SK-N-SH treated with all-trans-retinoic acid at 6 μM for 48 hours (cell line): ENCODE data around the gene TRIM45.

Experiments used
- ATAC-seq: fragments of 200-7000 bp; cut with Tn5 transposase; 3 replicates; pipeline ENCODE4 v1.9.1; 2020; ENCODE audit warnings: mild to moderate bottlenecking, moderate library complexity
- ARNTL ChIP-seq: fragments of 450-650 bp; formaldehyde crosslinking; IDR thresholded peaks from 2 replicates; pipeline ENCODE4 v1.5.0; 2020; ENCODE audit warnings: low read depth, mild to moderate bottlenecking, moderate library complexity, borderline replicate concordance
- BACH2 ChIP-seq: fragments of 250-450 bp; sonication (Bioruptor Pico); IDR thresholded peaks from 2 replicates; pipeline ENCODE4 v1.9.0; 2021; ENCODE audit warnings: mild to moderate bottlenecking, borderline replicate concordance
- CSDC2 ChIP-seq: fragments of 250-450 bp; sonication (Bioruptor Pico); IDR thresholded peaks from 2 replicates; pipeline ENCODE4 v1.5.0; 2020; ENCODE audit warnings: mild to moderate bottlenecking, moderate library complexity
- ESRRG ChIP-seq: fragments of 250-450 bp; sonication (Bioruptor Pico); IDR thresholded peaks from 2 replicates; pipeline ENCODE4 v1.6.1; 2021; ENCODE audit warnings: mild to moderate bottlenecking
- GLIS3 ChIP-seq: fragments of 250-450 bp; sonication (Bioruptor Pico); IDR thresholded peaks from 2 replicates; pipeline ENCODE4 v1.5.0; 2020; ENCODE audit warnings: mild to moderate bottlenecking, moderate library complexity
- ISL1 ChIP-seq: fragments of 250-450 bp; sonication (Bioruptor Pico); IDR thresholded peaks from 2 replicates; pipeline ENCODE4 v2.1.2; 2022; ENCODE audit warnings: mild to moderate bottlenecking, moderate library complexity
- OSR1 ChIP-seq: fragments of 250-450 bp; sonication (Bioruptor Pico); IDR thresholded peaks from 2 replicates; pipeline ENCODE4 v1.8.0; 2022; ENCODE audit warnings: moderate library complexity, mild to moderate bottlenecking, inconsistent platforms
- POU6F1 ChIP-seq: fragments of 250-450 bp; sonication (Bioruptor Pico); IDR thresholded peaks from 2 replicates; pipeline ENCODE4 v1.8.0; 2021; ENCODE audit warnings: low read depth, mild to moderate bottlenecking, moderate library complexity, borderline replicate concordance
- PPARA ChIP-seq: fragments of 250-450 bp; sonication (Bioruptor Pico); IDR thresholded peaks from 2 replicates; pipeline ENCODE4 v1.5.0; 2020; ENCODE audit warnings: mild to moderate bottlenecking, borderline replicate concordance
- SNAI2 ChIP-seq: fragments of 250-450 bp; sonication (Bioruptor Pico); IDR thresholded peaks from 2 replicates; pipeline ENCODE4 v1.5.0; 2020; ENCODE audit warnings: mild to moderate bottlenecking, moderate library complexity
- TCF4 ChIP-seq: fragments of 250-450 bp; sonication (Bioruptor Pico); IDR thresholded peaks from 2 replicates; pipeline ENCODE4 v1.8.0; 2021; ENCODE audit warnings: mild to moderate bottlenecking, moderate library complexity, borderline replicate concordance
- TOX ChIP-seq: fragments of 250-450 bp; sonication (Bioruptor Pico); IDR thresholded peaks from 2 replicates; pipeline ENCODE4 v1.8.0; 2021; ENCODE audit warnings: mild to moderate bottlenecking, moderate library complexity, borderline replicate concordance
- TSHZ2 ChIP-seq: fragments of 250-450 bp; sonication (Bioruptor Pico); IDR thresholded peaks from 2 replicates; pipeline ENCODE4 v1.5.0; 2020; ENCODE audit warnings: mild to moderate bottlenecking, moderate library complexity
- ZC3H10 ChIP-seq: fragments of 250-450 bp; sonication (Bioruptor Pico); IDR thresholded peaks from 2 replicates; pipeline ENCODE4 v1.5.1; 2021; ENCODE audit warnings: mild to moderate bottlenecking, moderate library complexity
- ZFP3 ChIP-seq: fragments of 250-450 bp; sonication (Bioruptor Pico); IDR thresholded peaks from 2 replicates; pipeline ENCODE4 v1.5.0; 2020; ENCODE audit warnings: mild to moderate bottlenecking, moderate library complexity
- ZNF565 ChIP-seq: fragments of 450-650 bp; formaldehyde crosslinking; conservative IDR thresholded peaks from 2 replicates; pipeline ENCODE4 v1.5.0; 2020; ENCODE audit warnings: low read depth, mild to moderate bottlenecking, moderate library complexity
- ZNF70 ChIP-seq: fragments of 450-650 bp; formaldehyde crosslinking; IDR thresholded peaks from 2 replicates; pipeline ENCODE4 v1.5.0; 2020; ENCODE audit warnings: mild to moderate bottlenecking, moderate library complexity
- TF ChIP-seq, protein P1 (sequence below): fragments of 250-450 bp; sonication (Bioruptor Pico); IDR thresholded peaks from 2 replicates; pipeline ENCODE4 v1.5.1; 2020; ENCODE audit warnings: low read depth, mild to moderate bottlenecking, moderate library complexity

The TRIM45 gene

GRCh38 chr1:117112047-117112717 is 9.4 kb downstream of the TRIM45 start (continued):
- TF ChIP-seq, protein P1, sequence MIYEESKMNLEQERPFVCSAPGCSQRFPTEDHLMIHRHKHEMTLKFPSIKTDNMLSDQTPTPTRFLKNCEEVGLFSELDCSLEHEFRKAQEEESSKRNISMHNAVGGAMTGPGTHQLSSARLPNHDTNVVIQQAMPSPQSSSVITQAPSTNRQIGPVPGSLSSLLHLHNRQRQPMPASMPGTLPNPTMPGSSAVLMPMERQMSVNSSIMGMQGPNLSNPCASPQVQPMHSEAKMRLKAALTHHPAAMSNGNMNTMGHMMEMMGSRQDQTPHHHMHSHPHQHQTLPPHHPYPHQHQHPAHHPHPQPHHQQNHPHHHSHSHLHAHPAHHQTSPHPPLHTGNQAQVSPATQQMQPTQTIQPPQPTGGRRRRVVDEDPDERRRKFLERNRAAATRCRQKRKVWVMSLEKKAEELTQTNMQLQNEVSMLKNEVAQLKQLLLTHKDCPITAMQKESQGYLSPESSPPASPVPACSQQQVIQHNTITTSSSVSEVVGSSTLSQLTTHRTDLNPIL (CRISPR knock-in tag), result no peak

GRCh38 chr1:117110774-117111173 is 10.8 kb downstream of the TRIM45 start:
- ATAC-seq, result peak; percentile 66
- TF ChIP-seq PPARA (CRISPR knock-in tag) (no peak), SNAI2 (CRISPR knock-in tag) (no peak), TCF4 (CRISPR knock-in tag) (no peak), TSHZ2 (no peak), CSDC2 (CRISPR knock-in tag) (no peak), GLIS3 (no peak), ZNF565 (CRISPR knock-in tag) (no peak), ARNTL (CRISPR knock-in tag) (no peak), POU6F1 (CRISPR knock-in tag) (no peak), ZC3H10 (no peak)
- TF ChIP-seq, all 23 proteins: peak for 0

GRCh38 chr1:117107364-117107763 is 14.2 kb downstream of the TRIM45 start:
- TF ChIP-seq TCF4 (CRISPR knock-in tag) (no peak), ISL1 (CRISPR knock-in tag) (no peak), TOX (CRISPR knock-in tag) (no peak), ZNF70 (CRISPR knock-in tag) (no peak)
- no peak for ATAC-seq

GRCh38 chr1:117106478-117106877 is 15.1 kb downstream of the TRIM45 start:
- no peak for ATAC-seq
- TF ChIP-seq, protein P1 (CRISPR knock-in tag), result no peak
- TF ChIP-seq ZNF565 (CRISPR knock-in tag), result no peak
- no peak for TF ChIP-seq OSR1
- no peak for TF ChIP-seq ZC3H10
- TF ChIP-seq ESRRG (CRISPR knock-in tag), result no peak
- TF ChIP-seq TSHZ2, result no peak
- TF ChIP-seq GLIS3, result no peak
- TF ChIP-seq ZFP3 (CRISPR knock-in tag), result no peak
- TF ChIP-seq BACH2 (CRISPR knock-in tag), result no peak
